Neuronal stem cell (in vitro differentiated cells): ENCODE data around the gene NOS3.

Experiments used
- DNase-seq: peaks from one replicate; pipeline ENCODE4 v3.0.0-alpha.2; 2013; ENCODE audit warnings: low spot score
- H2AFZ ChIP-seq: one replicate; pipeline ENCODE4 v1.6.1; 2013; ENCODE audit warnings: mild to moderate bottlenecking, low read length, inconsistent platforms
- H2AK5ac ChIP-seq: 2 replicates; pipeline ENCODE4 v1.6.1; 2013; ENCODE audit warnings: low read depth, mild to moderate bottlenecking, inconsistent platforms, low read length, moderate library complexity, mixed read lengths
- H2BK120ac ChIP-seq: 2 replicates; pipeline ENCODE4 v1.6.1; 2013; ENCODE audit warnings: low read depth, mild to moderate bottlenecking, inconsistent platforms, low read length, moderate library complexity, mixed read lengths
- H2BK12ac ChIP-seq: one replicate; pipeline ENCODE4 v1.6.1; 2013; ENCODE audit warnings: low read length, inconsistent platforms
- H2BK15ac ChIP-seq: 2 replicates; pipeline ENCODE4 v1.6.1; 2013; ENCODE audit warnings: mild to moderate bottlenecking, low read length, inconsistent platforms, mixed read lengths
- H2BK5ac ChIP-seq: one replicate; pipeline ENCODE4 v1.6.1; 2013; ENCODE audit warnings: inconsistent platforms, mild to moderate bottlenecking, low read length, moderate library complexity
- H3K14ac ChIP-seq: one replicate; pipeline ENCODE4 v1.6.1; 2013; ENCODE audit warnings: low read length, inconsistent platforms
- H3K18ac ChIP-seq: 2 replicates; pipeline ENCODE4 v1.6.1; 2013; ENCODE audit warnings: low read length, inconsistent platforms
- H3K23ac ChIP-seq: 2 replicates; pipeline ENCODE4 v1.6.1; 2013; ENCODE audit warnings: low read depth, mild to moderate bottlenecking, mixed read lengths, low read length, inconsistent platforms; ENCODE audit not compliant: poor library complexity
- H3K27ac ChIP-seq: replicated peaks from 3 replicates; pipeline ENCODE4 v1.5.1; 2013; ENCODE audit warnings: low read length, inconsistent platforms
- H3K27me3 ChIP-seq, 3 experiments: 2 replicates each; pipeline ENCODE4 v1.6.1; 2013; ENCODE audit warnings: low read length in 3 of 3, mild to moderate bottlenecking in 2 of 3, inconsistent platforms in 1 of 3, low read depth in 1 of 3, mixed read lengths in 1 of 3, moderate library complexity in 1 of 3; ENCODE audit not compliant: control insufficient read depth in 3 of 3, insufficient read depth in 3 of 3
- H3K36me3 ChIP-seq, 2 donors: replicated peaks in 1 of 2; 2 replicates each; pipeline ENCODE4 v1.6.1; 2013; ENCODE audit warnings: low read length in 2 of 2; ENCODE audit not compliant: control insufficient read depth in 2 of 2, insufficient read depth in 2 of 2
- H3K4ac ChIP-seq: 2 replicates; pipeline ENCODE4 v1.6.1; 2013; ENCODE audit warnings: inconsistent platforms, mild to moderate bottlenecking, low read length, moderate library complexity
- H3K4me1 ChIP-seq, 2 donors: 1 replicate in 1 of 2; 2 replicates in 1 of 2; pipeline ENCODE4 v1.6.1; 2013; ENCODE audit warnings: low read length in 2 of 2, low read depth in 1 of 2; ENCODE audit not compliant: control insufficient read depth in 2 of 2, insufficient read depth in 1 of 2
- H3K4me2 ChIP-seq: one replicate; pipeline ENCODE4 v1.6.1; 2013; ENCODE audit warnings: mild to moderate bottlenecking, low read length, inconsistent platforms; ENCODE audit not compliant: insufficient read depth, poor library complexity, severe bottlenecking
- H3K4me3 ChIP-seq, 2 donors: 2 replicates each; pipeline ENCODE4 v1.5.1; 2013; ENCODE audit warnings: low read length in 2 of 2, mild to moderate bottlenecking in 2 of 2, inconsistent platforms in 1 of 2, moderate library complexity in 1 of 2
- H3K79me1 ChIP-seq: one replicate; pipeline ENCODE4 v1.6.1; 2013; ENCODE audit warnings: low read depth, mild to moderate bottlenecking, inconsistent platforms, low read length, moderate library complexity
- H3K9ac ChIP-seq: one replicate; pipeline ENCODE4 v1.6.1; 2013; ENCODE audit warnings: mild to moderate bottlenecking, low read depth, low read length, inconsistent platforms; ENCODE audit not compliant: poor library complexity
- H3K9me3 ChIP-seq, 2 donors: replicated peaks in 1 of 2; 2 replicates each; pipeline versions ENCODE3 to v1.6.1; 2013; ENCODE audit warnings: low read length in 2 of 2, mild to moderate bottlenecking in 2 of 2, inconsistent platforms in 1 of 2, low read depth in 1 of 2, mixed read lengths in 1 of 2, moderate library complexity in 1 of 2; ENCODE audit not compliant: control insufficient read depth in 2 of 2, insufficient read depth in 1 of 2
- H4K8ac ChIP-seq: one replicate; pipeline ENCODE4 v1.6.1; 2013; ENCODE audit warnings: low read depth, mild to moderate bottlenecking, inconsistent platforms, low read length, moderate library complexity
- H4K91ac ChIP-seq: one replicate; pipeline ENCODE4 v1.6.1; 2013; ENCODE audit warnings: low read length, low read depth, mild to moderate bottlenecking, inconsistent platforms; ENCODE audit not compliant: poor library complexity
- WGBS, 2 donors: extraction: QIAGEN DNeasy Blood & Tissue Kit; methylation state at CpG; one replicate each; pipeline ENCODE4 v1.1.7; 2013; ENCODE audit warnings: missing lambda C conversion rate in 2 of 2, mixed read lengths in 1 of 2; ENCODE audit not compliant: insufficient read length in 2 of 2, insufficient replicate concordance in 1 of 2; ENCODE audit errors: extremely low coverage in 2 of 2; 5-methylcytosine and 5-hydroxymethylcytosine counted together

The NOS3 gene

GRCh38 chr7:150962553-150963399 lies 28.0 kb upstream of the NOS3 start:
- no peaks in the 10 kb centered on the region for H3K79me1 ChIP-seq
- peak overlapping the region; percentile 37 for H3K23ac ChIP-seq
- H3K14ac ChIP-seq: peak overlapping the region; percentile 75
- H3K27ac ChIP-seq: no peak overlapping the region
- H3K4ac ChIP-seq: no peak overlapping the region
- no peak overlapping the region for H4K91ac ChIP-seq
- peak overlapping the region; percentile 8 for H2AK5ac ChIP-seq
- no peak overlapping the region for H2BK5ac ChIP-seq
- H3K27me3 ChIP-seq: peaks cover 0 to 8% (median 0%) of the 10 kb centered on the region in 3 experiments
- H2BK15ac ChIP-seq: peak overlapping the region; percentile 21
- WGBS, 2 donors: no CpG with 5 or more reads among the region's 23 CpGs
- no peak overlapping the region for H2BK12ac ChIP-seq
- no peaks in the 10 kb centered on the region for H3K36me3 ChIP-seq
- peak overlapping the region; percentile 15 for H3K18ac ChIP-seq
- H3K4me2 ChIP-seq: no peak overlapping the region
- H3K9me3 ChIP-seq: no peaks in the 10 kb centered on the region
- DNase-seq: no peak
- no peak overlapping the region for H3K4me3 ChIP-seq
- peaks cover 3 to 22% of the 10 kb centered on the region in 2 donors for H3K4me1 ChIP-seq
- H2BK120ac ChIP-seq: no peak overlapping the region
- peak overlapping the region; percentile 87 for H2AFZ ChIP-seq
- no peak overlapping the region for H3K9ac ChIP-seq
- no peak overlapping the region for H4K8ac ChIP-seq

GRCh38 chr7:150963707-150964559 lies 26.9 kb upstream of the NOS3 start:
- DNase-seq: no peak
- no peaks in the 10 kb centered on the region for H3K36me3 ChIP-seq
- H2BK120ac ChIP-seq: no peak overlapping the region
- H2BK12ac ChIP-seq: no peak overlapping the region
- no peak overlapping the region for H3K4ac ChIP-seq
- no peak overlapping the region for H2AFZ ChIP-seq
- no peaks in the 10 kb centered on the region for H3K27me3 ChIP-seq
- H2BK5ac ChIP-seq: no peak overlapping the region
- WGBS, 2 donors: no CpG with 5 or more reads among the region's 18 CpGs
- no peaks in the 10 kb centered on the region for H3K9me3 ChIP-seq
- H3K23ac ChIP-seq: peak overlapping the region; percentile 35
- H3K4me3 ChIP-seq: peak overlapping the region in 1 of 2 donors; percentile 15
- H3K14ac ChIP-seq: peak overlapping the region; percentile 6
- H2BK15ac ChIP-seq: peak overlapping the region; percentile 51
- peak overlapping the region; percentile 17 for H2AK5ac ChIP-seq
- no peaks in the 10 kb centered on the region for H3K79me1 ChIP-seq
- no peak overlapping the region for H3K27ac ChIP-seq
- H3K4me1 ChIP-seq: peaks cover 6 to 22% of the 10 kb centered on the region in 2 donors
- peak overlapping the region; percentile 76 for H3K9ac ChIP-seq
- H3K4me2 ChIP-seq: no peak overlapping the region
- H4K91ac ChIP-seq: no peak overlapping the region
- no peak overlapping the region for H4K8ac ChIP-seq
- peak overlapping the region; percentile 46 for H3K18ac ChIP-seq

- H2AK5ac ChIP-seq: no peak overlapping the region
- no peak overlapping the region for H4K91ac ChIP-seq
- H3K4me1 ChIP-seq: peaks cover 13 to 27% of the 10 kb centered on the region in 2 donors
- no peak overlapping the region for H3K4ac ChIP-seq
- H3K9me3 ChIP-seq: no peaks in the 10 kb centered on the region
- H3K9ac ChIP-seq: peak overlapping the region; percentile 78
- H3K23ac ChIP-seq: peak overlapping the region; percentile 49
- no peak for DNase-seq
- no peaks in the 10 kb centered on the region for H3K27me3 ChIP-seq
- no peak overlapping the region for H3K27ac ChIP-seq
- no peak overlapping the region for H2BK120ac ChIP-seq
- H3K4me2 ChIP-seq: no peak overlapping the region
- no peak overlapping the region for H2BK15ac ChIP-seq
- H3K36me3 ChIP-seq: no peaks in the 10 kb centered on the region
- peak overlapping the region; percentile 6 for H3K14ac ChIP-seq
- H2BK5ac ChIP-seq: no peak overlapping the region
- H2BK12ac ChIP-seq: no peak overlapping the region
- peak overlapping the region in 1 of 2 donors; percentile 15 for H3K4me3 ChIP-seq
- H3K18ac ChIP-seq: peak overlapping the region; percentile 67
- no CpG with 5 or more reads among the region's 16 CpGs for WGBS, 2 donors
- H2AFZ ChIP-seq: no peak overlapping the region
- no peaks in the 10 kb centered on the region for H3K79me1 ChIP-seq
- H4K8ac ChIP-seq: no peak overlapping the region
Measured at GRCh38 chr7:150964593-150965111, 26.2 kb upstream of the NOS3 start.
